ENCODE measurements around the gene GARIN1A. TPM values are rescaled to one million over a fixed set of nuclear protein-coding genes. Genes with fewer than 3 reads are reported as not detected.

GARIN1A gene
- total and polyA plus RNA-seq, 2 experiments from 2014 or later = 0.67 to 1.7 TPM

GRCh38 chr7:128718967-128719642 lies 47.0 kb downstream of the GARIN1A start:
- Histone ChIP-seq H3K36me3 (replicated peaks; ENCODE audit: insufficient read depth, low read depth) (no peaks in the 10 kb centered on the region), H3K79me2 (no peaks in the 10 kb centered on the region), H3K9me2 (replicated peaks; ENCODE audit: insufficient read depth) (no peaks in the 10 kb centered on the region), H3K4me3 (no peak overlapping the region), H2AFZ (no peak overlapping the region), H3K9me3 (ENCODE audit: low read depth) (no peaks in the 10 kb centered on the region), H3K4me2 (no peak overlapping the region), H3K4me1 (ENCODE audit: insufficient read depth) (no peaks in the 10 kb centered on the region), H3K27me3 (no peaks in the 10 kb centered on the region), H3K27ac (no peak overlapping the region), H4K20me1 (ENCODE audit: insufficient read depth, poor library complexity, severe bottlenecking) (no peaks in the 10 kb centered on the region)
- DNase-seq (ENCODE audit: low spot score) = no peak
- WGBS (ENCODE audit: low lambda C conversion rate, missing lambda C conversion rate) = 94% methylated on average over 6 of the region's 6 CpGs
- TF ChIP-seq EZH2phosphoT487 (IDR thresholded peaks at IDR 0.05; ENCODE audit: low read depth, severe bottlenecking, unreplicated experiment) = no peak
- no peak for TF ChIP-seq EZH2 (IDR thresholded peaks at IDR 0.05; ENCODE audit: borderline replicate concordance)
- TF ChIP-seq CTCF (IDR thresholded peaks at IDR 0.05; ENCODE audit: poor library complexity) = no peak

GRCh38 chr7:128721376-128721775 lies 49.3 kb downstream of the GARIN1A start:
- no peak for DNase-seq (ENCODE audit: low spot score)
- Histone ChIP-seq H3K9me2 (replicated peaks; ENCODE audit: insufficient read depth) (no peaks in the 10 kb centered on the region), H2AFZ (no peak overlapping the region), H3K9me3 (ENCODE audit: low read depth) (no peaks in the 10 kb centered on the region), H3K4me3 (no peak overlapping the region), H3K4me1 (ENCODE audit: insufficient read depth) (no peaks in the 10 kb centered on the region), H3K27ac (no peak overlapping the region), H3K4me2 (no peak overlapping the region), H4K20me1 (ENCODE audit: insufficient read depth, poor library complexity, severe bottlenecking) (no peaks in the 10 kb centered on the region), H3K79me2 (no peaks in the 10 kb centered on the region), H3K27me3 (no peaks in the 10 kb centered on the region), H3K36me3 (replicated peaks; ENCODE audit: insufficient read depth, low read depth) (no peaks in the 10 kb centered on the region)
- no peak for TF ChIP-seq EZH2phosphoT487 (IDR thresholded peaks at IDR 0.05; ENCODE audit: low read depth, severe bottlenecking, unreplicated experiment)
- no peak for TF ChIP-seq EZH2 (IDR thresholded peaks at IDR 0.05; ENCODE audit: borderline replicate concordance)
- no peak for TF ChIP-seq CTCF (IDR thresholded peaks at IDR 0.05; ENCODE audit: poor library complexity)

Small RNA genes within 50 kb of the gene (small RNA-seq; reads per million reads assigned to genes)
- gene RNA5SP242 = 30.8 reads per million, percentile 96 among the genes with 10 or more reads in this experiment
- gene RNA5SP243 = 0.19 reads per million
- not detected for gene RNU6-177P

Other genes with a start within 250 kb of the GARIN1A start
- gene HILPDA, start 216.4 kb upstream of the GARIN1A start, total RNA-seq = 16.5 and 18.0 TPM in 2 replicates
- gene HILPDA, start 216.4 kb upstream of the GARIN1A start, polyA plus RNA-seq = 37.4 and 44.2 TPM in 2 replicates
- gene METTL2B, start 195.5 kb upstream of the GARIN1A start, total RNA-seq = 22.9 and 29.0 TPM in 2 replicates
- gene METTL2B, start 195.5 kb upstream of the GARIN1A start, polyA plus RNA-seq = 9.1 and 11.4 TPM in 2 replicates
- 248 and 267 TPM in 2 replicates for gene CALU, start 67.1 kb downstream of the GARIN1A start, total RNA-seq
- 283 and 291 TPM in 2 replicates for gene CALU, start 67.1 kb downstream of the GARIN1A start, polyA plus RNA-seq
- not detected in 2 replicates for gene OPN1SW, start 103.5 kb downstream of the GARIN1A start, total RNA-seq
- 0.80 TPM in 1 of 2 replicates, not detected in the other for gene OPN1SW, start 103.5 kb downstream of the GARIN1A start, polyA plus RNA-seq
- gene CCDC136, start 119.7 kb downstream of the GARIN1A start, total RNA-seq = 3.4 and 5.6 TPM in 2 replicates
- 3.8 and 8.3 TPM in 2 replicates for gene CCDC136, start 119.7 kb downstream of the GARIN1A start, polyA plus RNA-seq
- gene FLNC, start 158.1 kb downstream of the GARIN1A start, total RNA-seq = 32.8 and 60.7 TPM in 2 replicates
- 40.4 and 46.6 TPM in 2 replicates for gene FLNC, start 158.1 kb downstream of the GARIN1A start, polyA plus RNA-seq
- 181 and 184 TPM in 2 replicates for gene ATP6V1F, start 190.6 kb downstream of the GARIN1A start, total RNA-seq
- gene ATP6V1F, start 190.6 kb downstream of the GARIN1A start, polyA plus RNA-seq = 422 and 426 TPM in 2 replicates
- gene KCP, start 238.4 kb downstream of the GARIN1A start, total RNA-seq = 0.20 and 0.40 TPM in 2 replicates
- gene KCP, start 238.4 kb downstream of the GARIN1A start, polyA plus RNA-seq = 2.4 and 3.3 TPM in 2 replicates